GM06990 (cell line): ENCODE data around the gene DGKI.

Source experiments
- DNase-seq: peaks from one replicate; pipeline ENCODE4 v3.0.0-alpha.2; 2011; ENCODE audit not compliant: insufficient read length; ENCODE audit errors: extremely low read depth
- H3K27me3 ChIP-seq: replicated peaks from 2 replicates; pipeline ENCODE4 v1.6.0; 2011; ENCODE audit warnings: low read length; ENCODE audit not compliant: control insufficient read depth, insufficient read depth
- H3K36me3 ChIP-seq: 2 replicates; pipeline ENCODE4 v1.5.1; 2011; ENCODE audit warnings: low read length; ENCODE audit not compliant: control insufficient read depth, insufficient read depth
- H3K4me3 ChIP-seq: replicated peaks from 2 replicates; pipeline ENCODE4 v1.5.1; 2011; ENCODE audit warnings: low read depth, mild to moderate bottlenecking, control low read depth, low read length
- TF ChIP-seq, protein P1 (sequence below): IDR thresholded peaks from 2 replicates; pipeline ENCODE4 v1.5.1; 2011; ENCODE audit warnings: low read length, control low read depth, mild to moderate bottlenecking, inconsistent platforms; ENCODE audit not compliant: insufficient read depth, poor library complexity, severe bottlenecking

The DGKI gene

DNA sequence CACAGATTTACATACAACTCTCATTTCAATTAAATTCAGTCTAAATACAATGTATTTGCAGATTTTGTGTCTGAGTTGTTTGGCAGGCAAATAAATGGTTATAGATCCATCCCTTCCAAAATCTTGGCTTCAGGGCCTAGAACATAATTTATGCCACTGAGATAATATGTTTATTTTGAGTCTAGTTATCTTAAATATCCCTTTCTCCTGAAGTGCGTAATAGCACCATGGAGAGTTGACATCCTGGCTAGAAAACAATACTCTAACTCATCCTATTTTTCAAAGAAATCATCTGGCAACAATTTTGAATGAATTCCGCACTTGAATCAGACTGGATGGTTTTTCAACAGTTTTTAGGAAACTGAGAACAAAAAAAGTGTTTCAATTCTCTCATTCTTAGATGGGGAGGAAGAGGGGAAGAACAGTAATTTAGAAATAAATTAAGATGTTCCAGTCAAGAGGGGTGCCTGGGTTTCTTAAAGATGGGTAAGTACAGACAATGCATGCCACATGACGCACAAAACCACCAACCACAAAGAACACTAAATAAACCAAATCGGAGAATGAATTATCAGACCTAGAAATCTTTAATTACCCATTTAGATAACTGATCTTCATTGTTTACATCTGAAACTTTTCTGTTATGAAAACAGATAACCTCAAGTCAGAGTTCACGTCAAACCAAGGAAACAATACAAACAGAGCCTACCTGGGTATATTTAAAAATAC, 274.6 kb downstream of the DGKI start:
- DNase-seq, result no peak
- Histone ChIP-seq H3K36me3 (no peaks in the 10 kb centered on the region), H3K4me3 (no peak overlapping the region), H3K27me3 (no peaks in the 10 kb centered on the region)
- TF ChIP-seq, protein P1, sequence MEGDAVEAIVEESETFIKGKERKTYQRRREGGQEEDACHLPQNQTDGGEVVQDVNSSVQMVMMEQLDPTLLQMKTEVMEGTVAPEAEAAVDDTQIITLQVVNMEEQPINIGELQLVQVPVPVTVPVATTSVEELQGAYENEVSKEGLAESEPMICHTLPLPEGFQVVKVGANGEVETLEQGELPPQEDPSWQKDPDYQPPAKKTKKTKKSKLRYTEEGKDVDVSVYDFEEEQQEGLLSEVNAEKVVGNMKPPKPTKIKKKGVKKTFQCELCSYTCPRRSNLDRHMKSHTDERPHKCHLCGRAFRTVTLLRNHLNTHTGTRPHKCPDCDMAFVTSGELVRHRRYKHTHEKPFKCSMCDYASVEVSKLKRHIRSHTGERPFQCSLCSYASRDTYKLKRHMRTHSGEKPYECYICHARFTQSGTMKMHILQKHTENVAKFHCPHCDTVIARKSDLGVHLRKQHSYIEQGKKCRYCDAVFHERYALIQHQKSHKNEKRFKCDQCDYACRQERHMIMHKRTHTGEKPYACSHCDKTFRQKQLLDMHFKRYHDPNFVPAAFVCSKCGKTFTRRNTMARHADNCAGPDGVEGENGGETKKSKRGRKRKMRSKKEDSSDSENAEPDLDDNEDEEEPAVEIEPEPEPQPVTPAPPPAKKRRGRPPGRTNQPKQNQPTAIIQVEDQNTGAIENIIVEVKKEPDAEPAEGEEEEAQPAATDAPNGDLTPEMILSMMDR, result no peak

DNA sequence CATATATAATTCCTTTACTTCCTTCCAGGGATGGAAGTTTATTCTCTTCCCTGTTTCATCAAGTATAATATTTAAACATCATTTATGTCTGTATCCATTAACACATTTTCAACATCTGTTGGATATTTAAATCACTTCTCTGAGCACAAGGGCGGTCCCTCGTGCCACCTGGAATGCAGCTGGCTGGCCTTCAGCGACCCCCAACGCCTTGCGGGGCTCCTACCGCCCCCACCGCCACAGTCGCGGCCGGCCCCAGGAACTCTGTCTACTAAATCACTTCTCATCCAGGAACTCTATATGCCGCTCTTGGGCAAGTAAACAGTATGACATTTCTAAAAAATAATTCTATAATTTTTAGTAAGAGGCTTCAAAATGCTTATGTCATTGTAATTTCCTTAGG, 282.1 kb downstream of the DGKI start:
- no peaks in the 10 kb centered on the region for H3K36me3 ChIP-seq
- no peak overlapping the region for H3K4me3 ChIP-seq
- TF ChIP-seq, protein P1, result no peak
- H3K27me3 ChIP-seq, result no peaks in the 10 kb centered on the region
- DNase-seq, result no peak

DNA sequence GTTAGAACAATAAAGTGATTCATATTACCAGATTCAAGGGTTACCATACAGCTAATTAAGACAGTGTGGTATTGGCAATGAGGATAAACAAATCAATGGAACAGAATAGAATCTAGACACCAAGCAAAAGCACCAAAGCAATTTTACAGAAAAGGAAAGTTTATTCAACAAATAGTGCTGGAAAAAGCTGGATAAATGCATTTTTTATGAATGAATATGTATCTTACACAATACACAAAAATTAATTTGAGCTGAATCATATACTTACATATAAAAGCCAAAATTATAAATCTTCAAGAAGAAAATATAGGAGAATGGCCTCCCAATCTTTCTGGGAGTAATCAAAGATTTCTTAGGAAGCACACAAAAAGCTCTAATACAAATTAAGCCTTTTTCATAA, 282.8 kb downstream of the DGKI start:
- TF ChIP-seq, protein P1, result no peak
- H3K36me3 ChIP-seq, result no peaks in the 10 kb centered on the region
- no peaks in the 10 kb centered on the region for H3K27me3 ChIP-seq
- DNase-seq, result no peak
- no peak overlapping the region for H3K4me3 ChIP-seq

GRCh38 chr7:137547485-137547884, 299.3 kb downstream of the DGKI start:
- DNase-seq, result no peak
- Histone ChIP-seq H3K36me3 (no peaks in the 10 kb centered on the region), H3K4me3 (no peak overlapping the region), H3K27me3 (no peaks in the 10 kb centered on the region)
- TF ChIP-seq, protein P1, result no peak

GRCh38 chr7:137546671-137547070, 300.1 kb downstream of the DGKI start:
- no peak for DNase-seq
- Histone ChIP-seq H3K36me3 (no peaks in the 10 kb centered on the region), H3K27me3 (no peaks in the 10 kb centered on the region), H3K4me3 (no peak overlapping the region)
- TF ChIP-seq, protein P1, result no peak

DNA sequence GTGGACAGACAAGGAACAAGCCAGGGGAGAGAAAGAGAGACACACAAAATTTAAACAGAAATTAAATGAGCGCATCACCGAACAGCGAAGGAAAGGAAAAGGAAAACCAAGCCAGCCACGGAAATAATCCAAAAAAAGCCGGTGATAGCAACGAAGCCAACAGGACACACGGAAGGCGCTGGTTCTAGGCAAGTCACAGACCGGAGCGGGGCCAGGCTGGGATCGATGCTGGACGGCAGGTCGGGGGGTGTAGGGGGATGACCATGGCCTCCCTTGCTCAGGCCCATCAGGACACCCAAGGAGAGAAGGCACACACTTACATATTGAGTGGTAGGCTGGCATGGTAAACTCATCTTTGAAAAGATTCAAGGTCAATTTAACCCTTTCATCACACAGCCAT, 300.8 kb downstream of the DGKI start:
- Histone ChIP-seq H3K36me3 (no peaks in the 10 kb centered on the region), H3K4me3 (no peak overlapping the region), H3K27me3 (no peaks in the 10 kb centered on the region)
- no peak for DNase-seq
- TF ChIP-seq, protein P1, result no peak
